8988T (cell line): Measurements from ENCODE around the gene SULT1A3.
"Not testable (repeated sequence)": the region's sequence is repeated elsewhere in the genome, so short reads cannot be mapped to it uniquely, and the experiment has no call there.

Experiments used
- DNase-seq: peaks from one replicate; pipeline ENCODE4 v3.0.0; 2011

SULT1A3 gene

GRCh38 chr16:30187556-30187865 lies 11.5 kb upstream of the SULT1A3 start:
- no peak for DNase-seq

DNA sequence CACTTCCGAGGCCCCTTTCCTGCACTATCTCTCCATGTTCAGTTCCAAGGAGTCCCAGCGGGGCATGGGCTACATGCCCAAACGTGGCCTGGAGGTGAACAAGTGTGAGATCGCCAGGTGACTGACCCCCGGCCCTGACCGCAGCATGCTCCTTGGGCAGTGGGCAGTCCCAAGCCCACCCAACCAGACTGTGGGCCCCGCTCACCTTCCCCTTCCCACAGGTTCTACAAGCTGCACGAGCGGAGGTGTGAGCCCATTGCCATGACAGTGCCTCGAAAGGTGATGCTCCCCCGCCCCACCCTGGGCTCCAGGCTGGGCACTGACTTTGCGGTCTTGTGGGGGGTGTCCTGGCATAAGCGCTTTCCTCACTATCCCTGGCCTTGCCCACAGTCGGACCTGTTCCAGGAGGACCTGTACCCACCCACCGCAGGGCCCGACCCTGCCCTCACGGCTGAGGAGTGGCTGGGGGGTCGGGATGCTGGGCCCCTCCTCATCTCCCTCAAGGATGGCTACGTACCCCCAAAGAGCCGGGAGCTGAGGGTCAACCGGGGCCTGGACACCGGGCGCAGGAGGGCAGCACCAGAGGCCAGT lies 11.0 kb upstream of the SULT1A3 start:
- DNase-seq, result no peak

DNA sequence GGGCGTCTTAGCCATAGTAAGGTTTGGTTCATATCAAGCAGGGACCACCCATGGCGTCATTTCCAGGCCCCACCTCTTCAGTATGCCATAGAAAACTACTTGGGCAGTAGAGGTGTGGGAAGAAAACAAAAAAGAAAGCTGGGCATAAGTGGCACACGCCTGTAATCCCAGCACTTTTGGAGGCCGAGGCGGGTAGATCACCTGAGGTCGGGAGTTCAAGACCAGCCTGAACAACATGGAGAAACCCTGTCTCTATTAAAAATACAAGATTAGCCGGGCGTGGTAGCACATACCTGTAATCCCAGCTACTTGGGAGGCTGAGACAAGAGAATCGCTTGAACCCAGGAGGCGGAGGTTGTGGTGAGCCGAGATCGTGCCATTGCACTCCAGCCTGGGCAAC lies 7.9 kb upstream of the SULT1A3 start:
- not testable (repeated sequence) for DNase-seq

DNA sequence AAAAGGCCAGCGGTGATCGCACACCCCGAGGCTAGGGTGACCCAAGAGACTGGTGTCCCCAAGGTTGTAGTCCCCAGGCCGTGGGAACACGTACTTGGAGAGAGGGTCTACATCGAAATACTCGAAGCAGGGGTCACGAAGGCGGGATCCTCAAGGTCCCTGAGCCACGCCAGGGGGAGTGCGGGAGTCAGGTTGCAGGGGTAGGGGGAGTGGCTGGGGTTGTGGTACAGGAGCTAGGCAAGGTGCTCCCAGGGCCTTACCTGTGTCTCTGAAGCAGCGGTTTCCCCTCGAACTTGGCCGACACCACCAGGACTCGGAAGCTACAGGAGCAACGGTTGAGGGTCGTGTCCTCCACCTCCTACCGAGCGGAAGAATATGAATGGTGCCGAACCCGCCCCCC lies 6.0 kb upstream of the SULT1A3 start:
- DNase-seq, result not testable (repeated sequence)

- not testable (repeated sequence) for DNase-seq
Observed at GRCh38 chr16:30193615-30194014, 5.4 kb upstream of the SULT1A3 start, which contains the start of the genes BOLA2B and SLX1A. Gene BOLA2B (minus strand): TSS chr16:30193666. CDS start chr16:30193595, 71 bp downstream. Gene SLX1A (plus strand): TSS chr16:30193875. CDS start chr16:30194085, 210 bp downstream.

DNA sequence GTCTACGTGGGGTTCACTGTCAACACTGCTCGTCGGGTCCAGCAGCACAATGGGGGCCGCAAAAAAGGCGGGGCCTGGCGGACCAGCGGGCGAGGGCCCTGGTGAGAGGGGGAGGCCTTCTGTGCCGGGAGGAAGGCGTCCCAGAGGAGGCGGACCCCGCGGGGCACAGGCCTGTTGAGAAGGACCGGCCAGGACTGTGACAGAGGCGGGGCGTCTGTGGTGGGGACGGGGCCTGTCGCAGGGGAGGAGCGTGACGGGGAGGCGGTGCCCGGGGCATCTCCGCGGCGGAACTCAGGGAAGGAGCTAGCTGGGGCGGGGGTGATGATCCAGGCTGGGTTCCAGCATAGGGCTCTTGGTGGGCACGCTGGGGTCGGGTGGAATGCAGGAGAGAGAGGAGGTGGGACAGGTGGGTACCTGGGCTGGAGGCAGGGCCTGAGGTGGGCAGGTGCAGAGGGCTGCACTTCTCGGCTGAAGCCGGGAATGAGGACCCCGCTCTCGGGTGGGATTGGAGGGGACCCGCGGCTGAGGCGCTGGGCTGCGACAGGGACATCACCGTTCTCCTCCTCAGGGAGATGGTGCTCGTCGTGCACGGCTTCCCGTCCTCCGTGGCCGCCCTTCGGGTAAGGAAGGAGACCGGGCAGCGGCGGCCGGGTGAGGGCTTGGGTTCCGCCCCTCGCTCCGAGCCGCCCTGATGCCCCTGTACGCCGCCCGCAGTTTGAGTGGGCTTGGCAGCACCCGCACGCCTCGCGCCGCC lies 4.7 kb upstream of the SULT1A3 start:
- not testable (repeated sequence) for DNase-seq

- DNase-seq, result not testable (repeated sequence)
Observed at GRCh38 chr16:30197001-30197400, 2.1 kb upstream of the SULT1A3 start.

DNA sequence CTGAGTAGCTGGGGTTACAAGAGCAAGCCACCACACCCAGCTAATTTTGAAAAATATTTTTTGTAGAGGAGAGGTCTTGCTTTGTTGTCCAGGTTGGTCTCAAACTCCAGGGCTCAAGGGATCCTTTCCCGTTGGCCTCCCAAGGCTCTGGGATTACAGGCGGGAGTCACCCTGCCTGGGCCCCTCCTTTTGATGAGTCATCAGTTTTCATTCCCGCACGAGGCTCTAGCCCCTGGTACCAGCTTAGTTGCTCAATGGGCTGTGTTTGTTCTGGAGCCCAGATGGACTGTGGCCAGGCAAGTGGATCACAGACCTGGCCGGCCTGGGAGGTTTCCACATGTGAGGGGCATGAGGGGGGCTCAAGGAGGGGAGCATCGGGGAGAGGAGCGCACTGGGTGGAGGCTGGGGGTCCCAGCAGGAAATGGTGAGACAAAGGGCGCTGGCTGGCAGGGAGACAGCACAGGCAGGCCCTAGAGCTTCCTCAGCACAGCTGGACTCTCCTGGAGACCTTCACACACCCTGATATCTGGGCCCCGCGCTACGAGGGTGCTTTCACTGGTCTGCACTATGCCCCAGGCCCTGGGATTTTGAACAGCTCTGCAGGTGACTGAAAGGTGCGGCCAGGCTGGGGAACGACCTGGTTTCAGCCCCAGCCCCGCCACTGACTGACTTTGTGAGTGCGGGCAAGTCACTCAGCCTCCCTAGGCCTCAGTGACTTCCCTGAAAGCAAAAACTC lies 721 bp downstream of the SULT1A3 start:
- DNase-seq, result not testable (repeated sequence)

GRCh38 chr16:30205541-30206236 lies 6.6 kb downstream of the SULT1A3 start:
- DNase-seq, result not testable (repeated sequence)

GRCh38 chr16:30206252-30206651 lies 7.2 kb downstream of the SULT1A3 start:
- not testable (repeated sequence) for DNase-seq

DNA sequence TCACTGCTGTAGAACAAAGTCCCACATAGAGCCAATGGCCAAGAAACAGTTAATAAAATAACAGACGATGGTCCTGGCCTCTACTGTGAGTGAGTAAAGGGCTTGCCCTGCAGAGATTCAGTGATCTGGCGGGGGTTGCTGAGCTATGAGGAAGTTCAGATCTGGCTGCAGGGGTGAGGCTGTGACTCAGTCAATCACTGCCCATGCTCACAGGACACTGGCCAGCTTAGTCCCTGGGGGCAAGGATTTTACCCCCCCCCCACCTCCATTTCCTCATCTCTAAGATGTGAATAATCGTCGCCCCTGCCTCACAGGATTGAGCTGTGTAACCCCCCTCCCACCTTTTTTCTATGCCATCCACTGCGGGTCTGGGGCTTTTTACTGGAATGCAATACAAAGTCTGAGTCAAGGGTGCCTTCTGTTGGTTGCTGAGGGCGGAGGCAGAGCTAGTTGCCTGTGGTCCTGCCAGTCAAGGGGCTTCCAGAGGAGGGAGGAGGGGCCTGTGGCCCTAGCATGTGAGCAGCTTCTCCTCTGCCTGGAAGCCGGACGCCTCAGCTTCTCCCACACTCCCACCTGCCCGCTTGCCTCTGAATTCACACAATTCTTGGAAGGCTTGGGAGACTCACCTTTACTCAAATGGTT lies 8.1 kb downstream of the SULT1A3 start:
- DNase-seq, result not testable (repeated sequence)

DNA sequence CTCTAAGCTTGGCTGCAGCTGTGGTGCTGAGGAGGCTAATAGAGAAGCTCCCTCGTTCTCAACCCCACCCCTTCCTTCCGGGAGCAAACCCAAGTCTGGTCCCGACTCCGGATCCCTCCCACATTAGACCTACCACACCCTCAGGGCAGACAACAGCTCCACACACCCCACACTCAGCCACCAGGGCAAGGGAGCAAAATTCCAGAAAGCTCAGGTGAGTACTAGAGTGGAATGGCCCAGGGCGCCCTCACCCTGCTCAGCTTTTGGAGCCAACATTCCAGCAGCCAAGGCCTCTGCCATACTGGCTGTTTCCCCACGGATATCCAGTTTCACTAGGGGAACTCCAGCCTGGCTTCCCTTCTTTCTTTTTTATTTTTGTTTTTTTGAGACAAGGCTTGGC lies 10.0 kb downstream of the SULT1A3 start:
- DNase-seq, result not testable (repeated sequence)

DNA sequence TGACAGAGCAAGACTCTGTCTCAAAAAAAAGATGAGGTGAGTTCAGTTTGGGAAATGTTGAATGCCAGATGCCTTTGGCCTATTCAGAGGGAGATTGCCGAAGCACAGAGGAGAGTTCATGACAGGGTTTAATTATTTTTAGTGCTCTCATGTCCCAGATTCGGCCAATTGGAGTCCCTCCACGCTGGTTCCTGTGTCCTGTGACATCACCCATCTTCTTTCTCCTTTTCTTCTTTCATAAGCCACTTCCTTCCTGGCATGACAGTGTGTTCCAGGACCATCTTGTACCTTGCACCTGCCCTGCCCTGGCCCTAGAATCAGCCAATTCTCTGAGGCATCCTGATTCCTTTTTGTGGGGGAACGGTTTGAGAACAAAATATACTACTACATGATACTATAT lies 12.4 kb downstream of the SULT1A3 start:
- not testable (repeated sequence) for DNase-seq

GRCh38 chr16:30217082-30217481 lies 18.0 kb downstream of the SULT1A3 start:
- DNase-seq, result not testable (repeated sequence)

DNA sequence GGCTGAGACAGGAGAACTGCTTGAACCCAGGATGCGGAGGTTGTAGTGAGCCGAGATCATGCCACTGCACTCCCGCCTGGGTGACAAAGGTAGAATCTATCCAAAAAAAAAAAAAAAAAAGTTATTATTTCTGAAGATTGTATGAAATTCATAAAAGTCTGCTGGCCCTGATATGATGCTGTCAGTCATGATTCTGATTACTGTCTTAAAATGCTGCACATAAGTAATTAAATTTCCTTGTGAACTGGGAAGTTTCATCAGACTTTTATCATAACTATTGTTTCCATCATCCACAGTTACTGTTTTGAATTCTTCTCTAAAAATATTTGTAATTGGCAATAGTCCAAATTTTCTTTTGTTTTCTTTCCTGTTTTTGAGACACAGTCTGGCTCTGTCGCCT lies 49.3 kb downstream of the SULT1A3 start, which contains the start of gene NPIPB13:
Gene NPIPB13 (minus strand): TSS at position 101 of the 400 bp plus-strand sequence. CDS start 2,906 bp downstream, outside the sequence.
- not testable (repeated sequence) for DNase-seq
